Tibial artery (tissue), 4 donors: Measurements from ENCODE around the gene IFIT2.
"Not testable (repeated sequence)": the region's sequence is repeated elsewhere in the genome, so short reads cannot be mapped to it uniquely, and the experiment has no call there.

Source experiments
- DNase-seq, 2 donors: peaks; one replicate each; pipeline ENCODE4 v3.0.0-alpha.2; 2019
- H3K27ac ChIP-seq, 2 donors: fragments of 200-600 bp; sonication (generic) in 1 of 2; 1 replicate in 1 of 2; 2 replicates in 1 of 2; pipeline ENCODE4 v1.5.1; 2018 to 2019; ENCODE audit warnings: mild to moderate bottlenecking in 1 of 2
- H3K27me3 ChIP-seq, 2 donors: fragments of 200-600 bp; sonication (generic) in 1 of 2; one replicate each; pipeline versions ENCODE4 v1.5.1 to v1.6.0; 2016 to 2019
- H3K36me3 ChIP-seq, 3 donors: fragments of 200-600 bp; sonication (generic) in 2 of 3; one replicate each; pipeline ENCODE4 v1.5.1; 2016 to 2019; ENCODE audit warnings: mild to moderate bottlenecking in 2 of 3
- H3K4me1 ChIP-seq, 4 donors: fragments of 200-600 bp; sonication (generic) in 2 of 4; 1 replicate in 3 of 4; 2 replicates in 1 of 4; pipeline ENCODE4 v1.5.1; 2016 to 2019
- H3K4me3 ChIP-seq, 2 donors: fragments of 200-600 bp; sonication (generic) in 1 of 2; 1 replicate in 1 of 2; 2 replicates in 1 of 2; pipeline ENCODE4 v1.5.1; 2018 to 2019; ENCODE audit warnings: mild to moderate bottlenecking in 2 of 2
- H3K9me3 ChIP-seq, 3 donors: fragments of 200-600 bp; sonication (generic) in 1 of 3; one replicate each; pipeline ENCODE4 v1.5.1; 2016 to 2019
- intact Hi-C: fragments of 100-400 bp; cut with DNase I; formaldehyde crosslinking; loops from one replicate; pipeline ENCODE4 v1.15.0; 2023; ENCODE audit warnings: low total_unique reads
- TF ChIP-seq, protein P1 (sequence below), 2 experiments: fragments of 200-600 bp in 1 of 2; fragments of 450-650 bp in 1 of 2; IDR thresholded peaks; one replicate each; pipeline ENCODE4 v1.5.1; 2017 to 2019; ENCODE audit warnings: antibody characterized with exemption in 2 of 2, mild to moderate bottlenecking in 1 of 2, moderate library complexity in 1 of 2

The IFIT2 gene

DNA sequence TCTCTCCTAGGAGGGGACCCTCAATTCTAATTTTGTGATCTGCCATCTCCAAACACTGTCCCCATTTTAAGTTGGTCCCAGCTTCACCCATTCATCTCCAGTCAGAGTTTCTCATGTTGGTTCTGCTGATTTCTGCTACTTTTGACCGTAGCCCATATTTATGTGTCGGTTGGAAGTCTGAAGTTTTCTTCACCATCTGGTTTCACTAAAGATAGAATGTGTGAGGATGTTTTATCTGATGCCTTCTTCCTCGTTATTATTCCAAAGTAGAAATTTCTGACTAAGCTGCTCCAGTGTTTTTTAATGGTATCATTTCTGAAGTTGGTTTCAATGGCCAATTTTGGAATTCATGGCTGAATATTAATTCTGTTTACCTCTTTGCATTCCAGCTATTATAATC lies 21.3 kb upstream of the IFIT2 start:
- H3K27ac ChIP-seq = peak overlapping the region in 1 of 2 donors; percentile 82

DNA sequence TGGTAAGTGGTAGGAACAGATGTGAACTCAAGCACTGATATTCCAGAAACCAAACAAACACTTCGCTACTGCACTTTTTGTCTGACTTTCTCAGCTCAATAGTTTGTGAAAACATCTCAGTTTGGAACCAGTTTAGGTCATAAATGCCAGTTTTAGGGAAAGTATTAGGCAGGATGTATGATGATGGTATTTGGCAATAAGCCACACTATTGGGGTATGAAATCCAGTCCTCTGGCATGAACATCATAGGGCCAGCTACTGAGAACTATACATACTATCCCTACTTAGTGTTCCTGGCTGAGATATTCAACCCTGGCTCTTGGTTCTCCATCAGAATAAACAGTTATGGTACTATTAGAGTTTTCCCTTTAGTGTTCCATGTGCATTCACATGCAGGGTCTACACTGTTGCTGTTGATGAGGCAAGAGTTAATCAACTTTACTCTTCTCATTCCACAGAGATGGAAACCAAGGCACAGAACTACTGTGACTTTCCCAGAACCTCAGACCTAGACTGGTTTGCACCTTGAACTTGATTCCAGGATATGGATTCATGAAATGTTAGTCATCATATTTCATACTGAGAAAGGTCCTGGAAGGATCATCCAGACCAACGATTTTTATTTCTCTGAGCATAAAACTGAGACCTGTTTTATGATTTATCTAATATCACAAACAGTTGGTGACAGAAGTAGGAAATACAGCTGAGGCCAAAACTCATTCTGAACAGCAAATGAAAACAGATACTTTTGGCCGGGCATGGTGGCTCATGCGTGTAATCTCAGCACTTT lies 20.0 kb upstream of the IFIT2 start:
- Histone ChIP-seq H3K9me3 (no peaks in the 10 kb centered on the region), H3K27ac (peak overlapping the region; percentile 82), H3K36me3 (no peaks in the 10 kb centered on the region), H3K4me1 (peaks cover 0 to 76% (median 51%) of the 10 kb centered on the region in 4 donors), H3K4me3 (no peak overlapping the region), H3K27me3 (no peaks in the 10 kb centered on the region)
- intact Hi-C loops = no loop called here
- TF ChIP-seq, protein P1, sequence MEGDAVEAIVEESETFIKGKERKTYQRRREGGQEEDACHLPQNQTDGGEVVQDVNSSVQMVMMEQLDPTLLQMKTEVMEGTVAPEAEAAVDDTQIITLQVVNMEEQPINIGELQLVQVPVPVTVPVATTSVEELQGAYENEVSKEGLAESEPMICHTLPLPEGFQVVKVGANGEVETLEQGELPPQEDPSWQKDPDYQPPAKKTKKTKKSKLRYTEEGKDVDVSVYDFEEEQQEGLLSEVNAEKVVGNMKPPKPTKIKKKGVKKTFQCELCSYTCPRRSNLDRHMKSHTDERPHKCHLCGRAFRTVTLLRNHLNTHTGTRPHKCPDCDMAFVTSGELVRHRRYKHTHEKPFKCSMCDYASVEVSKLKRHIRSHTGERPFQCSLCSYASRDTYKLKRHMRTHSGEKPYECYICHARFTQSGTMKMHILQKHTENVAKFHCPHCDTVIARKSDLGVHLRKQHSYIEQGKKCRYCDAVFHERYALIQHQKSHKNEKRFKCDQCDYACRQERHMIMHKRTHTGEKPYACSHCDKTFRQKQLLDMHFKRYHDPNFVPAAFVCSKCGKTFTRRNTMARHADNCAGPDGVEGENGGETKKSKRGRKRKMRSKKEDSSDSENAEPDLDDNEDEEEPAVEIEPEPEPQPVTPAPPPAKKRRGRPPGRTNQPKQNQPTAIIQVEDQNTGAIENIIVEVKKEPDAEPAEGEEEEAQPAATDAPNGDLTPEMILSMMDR (IDR thresholded peaks at IDR 0.05) = no peak
- no peak for DNase-seq

More for the DNA sequence above, 21.3 kb upstream of the IFIT2 start:
- Histone ChIP-seq H3K4me3 (no peak overlapping the region), H3K4me1 (peaks cover 0 to 80% (median 53%) of the 10 kb centered on the region in 4 donors), H3K27me3 (no peaks in the 10 kb centered on the region), H3K9me3 (no peaks in the 10 kb centered on the region), H3K36me3 (no peaks in the 10 kb centered on the region)
- intact Hi-C loops = no loop called here
- TF ChIP-seq, protein P1 (IDR thresholded peaks at IDR 0.05) = no peak
- no peak for DNase-seq

DNA sequence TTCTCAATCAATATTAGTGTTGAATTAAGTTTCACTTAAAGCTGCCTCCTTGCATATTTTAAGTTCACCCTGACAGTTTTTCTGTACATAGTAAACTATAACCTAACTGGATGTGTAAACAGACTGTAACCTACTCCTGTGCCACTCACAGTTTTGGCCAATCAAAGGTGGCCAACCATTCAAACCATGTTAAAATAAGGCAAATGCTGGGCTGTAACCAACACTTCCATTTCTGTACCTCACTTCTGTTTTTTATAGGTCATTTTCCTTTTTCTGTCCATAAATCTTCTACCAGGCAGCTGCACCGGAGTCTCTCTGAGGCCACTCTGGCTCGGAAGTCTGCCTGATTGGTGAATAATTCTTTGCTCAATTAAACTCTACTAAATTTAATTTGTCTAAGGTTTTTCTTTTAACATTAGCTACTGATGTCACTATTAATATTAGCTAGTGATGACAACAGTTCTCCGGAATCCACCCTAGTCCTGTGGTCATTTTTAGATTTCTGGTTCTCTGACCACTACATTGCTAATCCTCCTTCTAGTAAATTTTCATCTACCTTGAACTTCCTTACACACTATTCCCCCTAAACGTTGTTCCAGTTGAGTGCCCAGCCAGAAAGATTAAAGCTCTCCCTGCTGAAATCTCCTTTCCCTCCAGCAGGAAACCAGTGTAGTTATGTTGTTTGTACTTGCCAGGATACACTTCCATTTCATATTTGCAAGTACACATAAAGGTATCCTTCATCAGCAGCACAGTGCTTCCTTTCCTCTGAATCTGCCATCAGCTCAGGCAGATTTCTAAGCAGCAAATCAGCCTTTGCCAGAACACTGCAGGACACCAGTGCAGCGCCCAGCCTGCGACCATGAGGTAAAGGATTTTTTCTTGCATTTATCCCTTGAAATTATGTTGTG lies 18.6 kb upstream of the IFIT2 start:
- peak overlapping the region; percentile 28 to 34 for H3K4me3 ChIP-seq

DNA sequence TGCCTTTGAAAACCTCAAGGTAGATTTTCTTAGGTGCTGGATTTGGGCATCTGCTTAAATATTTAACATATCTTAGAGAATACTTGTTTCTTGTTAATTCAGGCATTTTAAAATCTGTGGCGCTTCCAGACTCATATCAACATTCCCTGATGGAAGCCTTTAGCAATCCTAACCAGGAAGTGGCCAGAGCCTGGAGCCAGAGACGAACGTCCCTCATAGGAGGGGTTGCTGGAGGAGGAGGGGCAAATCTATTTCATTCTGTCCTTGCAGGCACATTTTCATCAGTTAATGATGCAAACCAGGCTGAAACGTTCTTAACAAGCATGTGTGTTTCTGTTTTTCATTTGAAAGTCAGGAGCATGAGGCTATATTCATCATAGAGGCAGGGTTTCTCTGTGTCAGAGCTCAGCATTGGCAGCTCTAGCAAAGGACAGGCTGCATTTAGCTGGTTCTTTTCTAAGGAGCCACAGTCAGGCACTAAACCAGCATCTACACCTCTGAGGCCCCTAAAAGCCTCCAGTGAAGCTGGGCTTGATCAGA lies 17.8 kb upstream of the IFIT2 start:
- no peaks in the 10 kb centered on the region for H3K36me3 ChIP-seq
- H3K27ac ChIP-seq = peak overlapping the region; percentile 82
- no peaks in the 10 kb centered on the region for H3K9me3 ChIP-seq
- intact Hi-C loops = no loop called here
- no peaks in the 10 kb centered on the region for H3K27me3 ChIP-seq
- peaks cover 0 to 55% (median 38%) of the 10 kb centered on the region in 4 donors for H3K4me1 ChIP-seq
- DNase-seq = peak; percentile 84 to 87
- TF ChIP-seq, protein P1 (IDR thresholded peaks at IDR 0.05) = no peak
- peak overlapping the region; percentile 28 to 34 for H3K4me3 ChIP-seq

More for the DNA sequence above, 18.6 kb upstream of the IFIT2 start:
- H3K36me3 ChIP-seq = no peaks in the 10 kb centered on the region
- H3K4me1 ChIP-seq = peaks cover 0 to 63% (median 45%) of the 10 kb centered on the region in 4 donors
- TF ChIP-seq, protein P1 (IDR thresholded peaks at IDR 0.05) = peak in 1 of 2 experiments; percentile 7
- H3K27me3 ChIP-seq = no peaks in the 10 kb centered on the region
- no peaks in the 10 kb centered on the region for H3K9me3 ChIP-seq
- no peak for DNase-seq
- H3K27ac ChIP-seq = peak overlapping the region; percentile 82
- intact Hi-C loops = no loop called here

DNA sequence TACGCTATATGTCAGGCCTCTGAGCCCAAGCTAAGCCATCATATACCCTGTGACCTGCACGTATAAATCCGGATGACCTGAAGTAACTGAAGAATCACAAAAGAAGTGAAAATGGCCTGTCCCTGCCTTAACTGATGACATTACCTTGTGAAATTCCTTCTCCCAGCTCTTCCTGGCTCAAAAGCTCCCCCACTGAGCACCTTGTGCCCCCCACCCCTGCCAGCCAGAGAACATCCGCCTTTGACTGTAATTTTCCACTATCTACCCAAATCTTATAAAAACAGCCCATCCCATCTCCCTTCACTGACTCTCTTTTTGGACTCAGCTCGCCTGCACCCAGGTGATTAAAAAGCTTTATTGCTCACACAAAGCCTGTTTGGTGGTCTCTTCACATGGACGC lies 17.1 kb upstream of the IFIT2 start:
- DNase-seq, intact Hi-C loops, H3K27me3 ChIP-seq, H3K4me3 ChIP-seq, H3K36me3 ChIP-seq, H3K9me3 ChIP-seq: not testable (repeated sequence)
- Histone ChIP-seq H3K4me1 (peaks cover 0 to 48% (median 31%) of the 10 kb centered on the region in 4 donors), H3K27ac (peak overlapping the region; percentile 82)

DNA sequence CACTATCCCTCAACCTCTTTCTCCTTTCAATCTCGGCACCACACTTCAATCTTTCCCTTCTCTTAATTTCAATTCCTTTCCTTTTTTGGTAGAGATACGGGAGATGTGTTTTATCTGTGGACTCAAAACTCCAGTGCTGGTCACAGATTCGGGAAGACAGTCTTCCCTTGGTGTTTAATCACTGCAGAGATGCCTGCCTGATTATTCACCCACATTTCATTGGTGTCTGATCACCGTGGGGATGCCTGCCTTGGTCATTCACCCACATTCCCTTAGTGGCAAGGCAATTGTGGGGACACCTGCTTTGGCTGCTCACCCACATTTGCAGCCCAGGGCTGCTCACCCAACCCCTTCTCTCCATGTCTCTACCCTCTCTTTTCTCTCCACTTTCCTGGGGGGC lies 16.5 kb upstream of the IFIT2 start:
- Histone ChIP-seq H3K27ac (peak overlapping the region; percentile 82), H3K4me1 (peaks cover 0 to 47% (median 30%) of the 10 kb centered on the region in 4 donors)
- H3K9me3 ChIP-seq, DNase-seq, H3K27me3 ChIP-seq, H3K4me3 ChIP-seq, intact Hi-C loops, H3K36me3 ChIP-seq: not testable (repeated sequence)
